ENCODE measurements around the gene GLUL.
A peak's percentile ranks its signal among the peaks of the same experiment; 100 is the strongest.
"Not testable (repeated sequence)": the region's sequence is repeated elsewhere in the genome, so short reads cannot be mapped to it uniquely, and the experiment has no call there.

GLUL gene

DNA sequence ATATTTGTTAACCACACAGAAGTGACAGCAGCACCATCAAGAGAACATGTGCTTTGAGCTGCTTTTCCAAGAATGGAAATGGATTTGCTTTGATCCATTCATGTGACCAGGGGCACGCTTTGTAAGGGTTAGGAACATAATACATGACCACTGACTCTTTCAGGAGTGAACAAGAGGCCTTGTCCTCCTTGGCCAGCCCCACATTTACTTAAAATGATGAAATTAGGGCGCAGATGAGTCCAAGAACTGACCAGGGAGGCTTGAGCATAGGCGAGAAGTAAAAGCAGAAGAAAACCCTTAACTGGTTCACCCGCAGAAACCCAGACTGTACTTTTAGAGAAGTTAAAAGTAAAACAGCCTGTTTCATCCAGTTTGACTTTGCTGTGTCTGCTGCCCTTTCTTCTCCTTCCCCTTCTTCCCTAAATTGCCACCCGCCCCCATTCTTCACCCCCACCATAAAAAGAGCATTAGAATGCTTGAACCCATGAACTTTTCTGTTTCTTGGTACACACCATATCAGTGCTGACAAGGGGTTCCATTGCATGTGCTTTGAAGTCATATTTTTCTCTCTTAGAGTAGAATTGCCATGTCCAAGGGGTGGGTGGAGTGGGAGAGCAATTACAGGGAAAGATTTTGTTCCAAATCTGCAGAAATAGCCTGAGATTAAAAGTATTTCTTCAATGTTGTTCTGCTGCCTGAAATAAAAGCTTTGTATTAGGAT, 2.6 kb upstream of the GLUL start:
- no peak for DNase-seq

DNA sequence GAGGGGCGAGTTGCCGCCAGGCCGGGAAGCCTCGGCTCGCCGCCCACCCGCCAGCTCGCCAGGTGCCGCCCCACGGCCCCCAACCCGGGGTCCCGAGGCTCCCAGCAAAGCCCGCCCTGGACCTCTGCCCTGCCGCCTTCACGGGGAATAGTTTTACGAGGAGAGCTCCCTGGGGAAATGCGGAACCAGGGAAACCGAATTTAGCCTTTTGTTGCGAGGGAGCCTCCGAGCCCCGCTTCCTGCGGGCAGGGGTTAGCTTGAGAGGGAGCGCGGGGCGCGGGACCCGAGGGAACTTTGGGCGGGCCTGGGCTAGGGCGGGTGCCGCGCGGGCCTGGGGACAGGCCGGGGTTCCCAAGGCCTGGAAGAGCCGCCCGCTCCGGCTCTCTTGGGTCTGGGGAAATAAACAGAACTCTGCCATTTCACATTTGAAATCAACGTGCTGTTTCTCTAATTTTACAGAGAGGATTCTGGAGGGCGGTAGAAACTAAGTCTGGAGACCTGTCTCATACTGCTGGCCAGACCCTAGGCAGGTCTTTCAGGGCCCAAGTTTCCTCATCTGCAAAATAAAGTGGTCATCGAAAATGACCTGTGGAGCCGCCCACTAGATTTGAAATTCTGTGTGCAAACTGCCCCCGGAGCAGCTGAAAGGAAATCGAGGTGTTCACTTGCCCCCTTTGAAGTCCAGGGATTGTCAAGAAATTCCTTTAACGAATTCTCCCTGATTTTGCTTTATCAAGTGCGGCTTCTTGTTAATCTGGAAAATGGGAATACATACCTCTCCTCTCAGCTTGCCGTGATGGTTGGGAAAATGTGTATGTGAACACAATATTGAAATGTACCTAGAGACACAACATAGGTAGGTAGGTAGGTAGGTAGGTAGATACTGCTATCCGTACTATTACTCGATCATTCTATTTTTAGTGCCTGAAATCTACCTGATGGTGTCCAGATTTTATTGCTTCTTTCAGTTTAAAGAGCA, 749 bp upstream of the GLUL start:
- peak; percentile 33 for DNase-seq

- DNase-seq, result no peak
Measured at GRCh38 chr1:182391028-182391361, 595 bp downstream of the GLUL start.

- DNase-seq, result peak; percentile 13
Measured at GRCh38 chr1:182389619-182390047, 2.0 kb downstream of the GLUL start.

GRCh38 chr1:182388392-182389134, 3.0 kb downstream of the GLUL start:
- no peak for DNase-seq

- DNase-seq, result no peak
Measured at GRCh38 chr1:182387566-182387965, 4.0 kb downstream of the GLUL start.

GRCh38 chr1:182386980-182387379, 4.6 kb downstream of the GLUL start:
- DNase-seq, result no peak

- DNase-seq, result no peak
Measured at GRCh38 chr1:182385885-182386853, 5.4 kb downstream of the GLUL start.

GRCh38 chr1:182384387-182384960, 7.1 kb downstream of the GLUL start:
- DNase-seq, result no peak

DNA sequence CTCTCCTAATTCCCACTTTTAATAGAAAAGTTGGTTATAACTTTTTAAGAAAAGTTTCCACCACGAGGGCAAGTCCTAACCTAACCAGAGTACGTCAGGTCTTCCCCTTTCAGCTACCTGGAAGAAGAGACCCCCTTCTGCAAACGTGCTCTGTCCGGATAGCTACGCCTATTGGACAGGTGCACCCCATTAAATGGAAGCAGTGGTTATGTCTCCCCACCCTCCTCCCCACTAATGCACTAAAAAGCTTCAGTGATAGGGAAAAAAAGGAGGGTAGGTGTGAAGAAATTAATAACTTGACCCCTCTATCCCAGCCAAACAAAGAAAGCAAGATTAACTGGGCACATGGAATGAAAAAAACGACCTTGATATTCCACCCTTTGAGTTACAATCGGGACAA, 7.7 kb downstream of the GLUL start:
- no peak for DNase-seq

GRCh38 chr1:182383037-182383661, 8.4 kb downstream of the GLUL start:
- no peak for DNase-seq

- DNase-seq, result no peak
Measured at GRCh38 chr1:182381962-182382819, 9.4 kb downstream of the GLUL start.

DNA sequence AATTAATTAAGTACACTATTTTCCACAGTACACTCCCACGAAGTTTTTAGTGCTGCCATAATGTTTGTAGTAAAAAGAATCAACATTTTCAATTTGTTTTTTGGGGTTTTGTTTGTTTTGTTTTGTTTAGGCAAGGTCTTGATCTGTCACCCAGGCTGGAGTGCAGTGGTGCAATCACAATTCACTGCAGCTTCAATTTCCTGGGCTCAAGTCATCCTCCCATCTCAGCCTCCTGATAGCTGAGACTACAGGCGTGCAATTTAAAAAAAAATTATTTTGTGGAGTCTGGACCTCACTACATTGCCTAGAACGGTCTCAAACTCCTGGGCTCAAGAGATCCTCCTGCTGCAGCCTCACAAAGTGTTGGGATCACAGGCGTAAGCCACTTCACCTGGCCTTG, 11.4 kb downstream of the GLUL start:
- no peak for DNase-seq

DNA sequence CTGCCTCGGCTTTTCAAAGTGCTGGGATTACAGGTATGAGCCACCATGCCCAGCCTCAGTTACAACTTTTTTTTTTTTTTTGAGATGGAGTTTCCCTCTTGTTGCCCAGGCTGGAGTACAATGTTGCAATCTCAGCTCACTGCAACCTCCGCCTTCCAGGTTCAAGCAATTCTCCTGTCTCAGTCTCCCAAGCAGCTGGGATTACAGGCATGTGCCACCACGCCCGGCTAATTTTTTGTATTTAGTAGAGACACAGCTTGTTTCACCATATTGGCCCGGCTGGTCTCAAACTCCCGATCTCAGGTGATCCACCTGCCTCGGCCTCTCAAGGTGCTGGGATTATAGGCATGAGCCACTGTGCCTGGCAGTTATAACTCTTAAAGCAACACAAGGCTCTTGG, 11.8 kb downstream of the GLUL start:
- not testable (repeated sequence) for DNase-seq

- DNase-seq, result no peak
Measured at GRCh38 chr1:182376936-182377574, 14.5 kb downstream of the GLUL start.

- no peak for DNase-seq
Measured at GRCh38 chr1:182374101-182374834, 17.3 kb downstream of the GLUL start.

DNA sequence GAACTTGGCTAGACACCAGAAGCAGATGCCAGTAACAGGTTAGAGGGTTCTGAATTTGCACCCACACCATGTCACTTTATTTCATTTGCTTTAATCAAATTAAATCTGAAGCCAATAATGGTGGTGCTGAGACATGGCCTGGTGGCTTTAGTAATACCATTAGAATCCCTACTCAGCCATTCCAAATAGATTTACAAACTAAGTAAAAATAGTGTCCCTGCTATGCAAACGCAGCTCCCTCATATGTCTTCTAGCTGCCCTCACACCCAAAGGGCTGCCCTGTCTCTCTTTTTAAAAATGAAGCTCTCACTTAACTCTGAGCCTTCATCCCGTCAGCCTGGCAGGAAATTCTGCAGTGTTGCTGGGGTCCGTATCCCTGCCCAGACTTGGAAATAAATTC, 21.1 kb downstream of the GLUL start:
- no peak for DNase-seq

- no peak for DNase-seq
Measured at GRCh38 chr1:182368903-182369302, 22.7 kb downstream of the GLUL start.

- no peak for DNase-seq
Measured at GRCh38 chr1:182368358-182368757, 23.2 kb downstream of the GLUL start.
